H9 (cell line): ENCODE data around the gene ARAP1. TPM values are rescaled to one million over a fixed set of nuclear protein-coding genes. Genes with fewer than 3 reads are reported as not detected.

Source experiments
- DNase-seq: peaks from one replicate; pipeline ENCODE4 v3.0.0-alpha.2; 2017
- H2AFZ ChIP-seq: one replicate; pipeline ENCODE4 v1.6.1; 2013; ENCODE audit warnings: mild to moderate bottlenecking, low read length, control low read depth, moderate library complexity
- H2AK5ac ChIP-seq: 2 replicates; pipeline ENCODE4 v1.6.1; 2013; ENCODE audit warnings: low read length, control low read depth, mixed read lengths; ENCODE audit not compliant: insufficient read length
- H2BK120ac ChIP-seq: one replicate; pipeline ENCODE4 v1.6.1; 2013; ENCODE audit warnings: low read depth, mild to moderate bottlenecking, low read length, control low read depth, inconsistent platforms; ENCODE audit not compliant: poor library complexity, severe bottlenecking
- H2BK12ac ChIP-seq: 2 replicates; pipeline ENCODE4 v1.6.1; 2013; ENCODE audit warnings: low read length, control low read depth, mixed read lengths, low read depth; ENCODE audit not compliant: insufficient read length
- H2BK15ac ChIP-seq: 2 replicates; pipeline ENCODE4 v1.6.1; 2013; ENCODE audit warnings: low read depth, low read length, control low read depth
- H2BK20ac ChIP-seq: one replicate; pipeline ENCODE4 v1.6.1; 2013; ENCODE audit warnings: low read depth, mild to moderate bottlenecking, low read length, control low read depth, inconsistent platforms; ENCODE audit not compliant: poor library complexity, severe bottlenecking
- H2BK5ac ChIP-seq: 2 replicates; pipeline ENCODE4 v1.6.1; 2013; ENCODE audit warnings: low read length, control low read depth, mixed read lengths; ENCODE audit not compliant: insufficient read length
- H3K14ac ChIP-seq: 2 replicates; pipeline ENCODE4 v1.6.1; 2013; ENCODE audit warnings: low read length, control low read depth; ENCODE audit not compliant: insufficient read depth
- H3K18ac ChIP-seq: 2 replicates; pipeline ENCODE4 v1.6.1; 2013; ENCODE audit warnings: low read depth, mild to moderate bottlenecking, mixed read lengths, low read length, control low read depth; ENCODE audit not compliant: insufficient read length
- H3K23ac ChIP-seq: 2 replicates; pipeline ENCODE4 v1.6.1; 2013; ENCODE audit warnings: low read length, control low read depth, mixed read lengths, low read depth; ENCODE audit not compliant: insufficient read length
- H3K23me2 ChIP-seq: 2 replicates; pipeline ENCODE4 v1.6.1; 2013; ENCODE audit warnings: low read depth, mild to moderate bottlenecking, mixed read lengths, low read length, control low read depth; ENCODE audit not compliant: insufficient read length, poor library complexity, severe bottlenecking
- H3K27ac ChIP-seq: 2 replicates; pipeline ENCODE4 v1.5.1; 2013; ENCODE audit warnings: low read length, control low read depth, mixed read lengths, low read depth; ENCODE audit not compliant: insufficient read length
- H3K27me3 ChIP-seq: 2 replicates; pipeline ENCODE4 v1.6.1; 2013; ENCODE audit warnings: low read length, control low read depth, inconsistent platforms; ENCODE audit not compliant: insufficient read depth
- H3K4ac ChIP-seq: 2 replicates; pipeline ENCODE4 v1.6.1; 2013; ENCODE audit warnings: low read depth, mild to moderate bottlenecking, control low read depth, inconsistent platforms, low read length, moderate library complexity
- H3K4me1 ChIP-seq: 2 replicates; pipeline ENCODE4 v1.6.1; 2013; ENCODE audit warnings: low read length, control low read depth, inconsistent platforms; ENCODE audit not compliant: insufficient read depth
- H3K4me2 ChIP-seq: 2 replicates; pipeline ENCODE4 v1.6.1; 2013; ENCODE audit warnings: low read length, control low read depth, mixed read lengths; ENCODE audit not compliant: insufficient read length, insufficient read depth
- H3K56ac ChIP-seq: 2 replicates; pipeline ENCODE4 v1.6.1; 2013; ENCODE audit warnings: low read depth, mild to moderate bottlenecking, mixed read lengths, low read length, control low read depth; ENCODE audit not compliant: insufficient read length
- H3K79me1 ChIP-seq: 2 replicates; pipeline ENCODE4 v1.6.1; 2013; ENCODE audit warnings: low read depth, mild to moderate bottlenecking, moderate library complexity, low read length, control low read depth, inconsistent platforms; ENCODE audit not compliant: insufficient read depth, poor library complexity, severe bottlenecking
- H3K79me2 ChIP-seq: 2 replicates; pipeline ENCODE4 v1.6.1; 2013; ENCODE audit warnings: low read length, control low read depth, inconsistent platforms; ENCODE audit not compliant: insufficient read depth
- H3K9ac ChIP-seq: 2 replicates; pipeline ENCODE4 v1.6.1; 2013; ENCODE audit warnings: low read length, control low read depth, mixed read lengths; ENCODE audit not compliant: insufficient read length; ENCODE audit errors: extremely low read depth
- H3K9me3 ChIP-seq: one replicate; pipeline ENCODE4 v1.6.1; 2013; ENCODE audit warnings: low read depth, low read length, inconsistent platforms; ENCODE audit not compliant: control insufficient read depth
- H3T11ph ChIP-seq: one replicate; pipeline ENCODE4 v1.6.1; 2013; ENCODE audit warnings: mild to moderate bottlenecking, low read length, control low read depth, inconsistent platforms
- H4K20me1 ChIP-seq: one replicate; pipeline ENCODE4 v1.6.1; 2013; ENCODE audit not compliant: control insufficient read depth, insufficient read length, insufficient read depth
- H4K5ac ChIP-seq: 2 replicates; pipeline ENCODE4 v1.6.1; 2013; ENCODE audit warnings: low read depth, mild to moderate bottlenecking, mixed read lengths, low read length, control low read depth; ENCODE audit not compliant: insufficient read length
- H4K8ac ChIP-seq: replicated peaks from 2 replicates; pipeline ENCODE4 v1.6.1; 2013; ENCODE audit warnings: low read length, control low read depth, mixed read lengths, low read depth; ENCODE audit not compliant: insufficient read length
- H4K91ac ChIP-seq: 2 replicates; pipeline ENCODE4 v1.6.1; 2013; ENCODE audit warnings: low read depth, mild to moderate bottlenecking, moderate library complexity, mixed read lengths, low read length, control low read depth; ENCODE audit not compliant: insufficient read length
- H3K27ac Mint-ChIP-seq, 3 experiments: 2 replicates in 2 of 3; 3 replicates in 1 of 3; pipeline ENCODE4 v1.8.0; 2020 to 2021; ENCODE audit warnings: mixed read lengths in 3 of 3, mild to moderate bottlenecking in 1 of 3, moderate library complexity in 1 of 3
- H3K27me3 Mint-ChIP-seq: 2 replicates; pipeline ENCODE4 v1.8.0; 2021; ENCODE audit warnings: low read depth, mild to moderate bottlenecking, moderate library complexity, mixed read lengths
- H3K36me3 Mint-ChIP-seq, 3 experiments: 2 replicates in 2 of 3; 3 replicates in 1 of 3; pipeline ENCODE4 v1.8.0; 2020 to 2021; ENCODE audit warnings: low read depth in 3 of 3, mixed read lengths in 3 of 3; ENCODE audit not compliant: insufficient read depth in 1 of 3
- H3K4me1 Mint-ChIP-seq, 2 experiments: 2 replicates each; pipeline ENCODE4 v1.8.0; 2020; ENCODE audit warnings: mixed read lengths in 2 of 2
- H3K4me3 Mint-ChIP-seq, 2 experiments: 2 replicates in 1 of 2; 3 replicates in 1 of 2; pipeline ENCODE4 v1.8.0; 2020 to 2021; ENCODE audit warnings: mild to moderate bottlenecking in 2 of 2, mixed read lengths in 2 of 2, moderate library complexity in 1 of 2
- H3K9me3 Mint-ChIP-seq, 2 experiments: 2 replicates in 1 of 2; 3 replicates in 1 of 2; pipeline ENCODE4 v1.8.0; 2020; ENCODE audit warnings: mild to moderate bottlenecking in 2 of 2, mixed read lengths in 2 of 2, moderate library complexity in 1 of 2
- CTCF ChIP-seq: fragments of 200-600 bp; sonication (generic); conservative IDR thresholded peaks from 3 replicates; pipeline ENCODE4 v1.8.0; 2021; ENCODE audit warnings: antibody characterized with exemption, mild to moderate bottlenecking
- WGBS: extraction: QIAGEN DNeasy Blood & Tissue Kit; methylation state at CpG from one replicate; pipeline ENCODE4 v1.1.7; 2013; ENCODE audit warnings: missing lambda C conversion rate, low lambda C conversion rate, mixed read lengths; ENCODE audit not compliant: insufficient read length; ENCODE audit errors: extremely low coverage; 5-methylcytosine and 5-hydroxymethylcytosine counted together
- total RNA-seq: library from RNA; stranded (reverse); gene quantifications from 2 replicates; pipeline ENCODE4 v1.2.1, GENCODE V29; 2021

The ARAP1 gene
- total RNA-seq, 1 experiment from 2014 or later = 59.4 TPM

DNA sequence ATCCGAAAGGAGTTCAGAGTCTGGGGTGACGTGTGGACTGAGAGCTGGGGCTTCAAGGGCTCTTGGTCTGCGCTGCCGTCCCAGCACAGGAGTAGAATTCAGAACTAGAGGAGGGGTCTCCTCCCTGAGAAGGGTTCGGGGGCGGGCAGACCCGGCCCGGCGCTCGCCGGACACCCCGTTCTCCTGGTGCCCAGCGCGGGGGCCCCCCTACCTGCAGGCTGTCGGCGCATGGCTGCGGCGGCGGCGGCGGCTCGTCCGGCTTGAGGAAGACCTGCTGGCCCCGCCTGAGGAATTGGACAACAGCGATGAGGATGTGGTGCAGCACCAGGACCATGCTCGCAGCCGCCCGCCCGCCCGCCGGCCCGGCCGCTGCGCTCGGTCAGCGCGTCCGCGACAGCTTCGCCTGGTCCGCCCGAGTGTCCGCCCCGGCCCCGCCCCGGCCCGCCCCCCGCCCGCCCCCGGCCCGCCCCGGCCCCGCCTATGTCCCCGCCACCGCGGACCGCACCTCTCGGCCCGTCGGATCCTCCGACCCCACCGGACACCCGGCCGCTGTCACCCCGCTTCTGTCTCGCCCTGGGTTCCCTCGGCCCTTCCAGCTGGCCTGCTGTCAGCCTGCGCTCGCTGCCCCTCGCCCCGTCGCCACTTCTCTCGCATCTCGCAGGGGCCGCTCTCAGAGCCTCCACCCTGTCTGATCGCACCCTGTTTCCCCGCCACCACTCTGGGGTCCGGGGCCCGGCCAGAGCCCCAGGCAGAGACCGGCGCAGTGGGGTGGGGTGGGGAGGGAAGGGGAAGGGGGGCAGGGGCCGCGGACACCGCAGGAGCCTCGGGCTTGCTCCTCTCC is 109.9 kb downstream of the ARAP1 start:
- no peak overlapping the region for H2BK20ac ChIP-seq
- Mint-ChIP-seq H3K4me3 (peak overlapping the region; percentile 64 to 78), H3K36me3 (no peaks in the 10 kb centered on the region), H3K4me1 (peaks cover 6% of the 10 kb centered on the region in 2 experiments), H3K9me3 (no peaks in the 10 kb centered on the region), H3K27ac (no peak overlapping the region), H3K27me3 (peaks cover 30% of the 10 kb centered on the region)
- H3K18ac ChIP-seq = no peak overlapping the region
- H4K5ac ChIP-seq = no peak overlapping the region
- H3K4me1 ChIP-seq = no peaks in the 10 kb centered on the region; the same call in 1 of the 2 replicates
- no peaks in the 10 kb centered on the region for H3K79me1 ChIP-seq
- no peak overlapping the region for H4K8ac ChIP-seq
- no peak overlapping the region for H3K14ac ChIP-seq
- no peak overlapping the region for H3K56ac ChIP-seq
- no peak overlapping the region for H4K91ac ChIP-seq
- no peak overlapping the region for H3K27ac ChIP-seq
- no peaks in the 10 kb centered on the region for H4K20me1 ChIP-seq
- peak overlapping the region; percentile 46 for H3K4me2 ChIP-seq
- TF ChIP-seq CTCF = no peak
- no peak overlapping the region for H3K4ac ChIP-seq
- no peak overlapping the region for H2BK5ac ChIP-seq
- H2BK120ac ChIP-seq = no peak overlapping the region
- DNase-seq = peak; percentile 60
- no peak overlapping the region for H3K23ac ChIP-seq
- no peak overlapping the region for H2BK15ac ChIP-seq
- peaks cover 11% of the 10 kb centered on the region for H3K23me2 ChIP-seq
- no peaks in the 10 kb centered on the region for H3K9me3 ChIP-seq
- no peak overlapping the region for H2AFZ ChIP-seq
- no peak overlapping the region for H2AK5ac ChIP-seq
- H3K27me3 ChIP-seq = peaks cover 23% of the 10 kb centered on the region; the same call in 1 of the 2 replicates
- H3K79me2 ChIP-seq = no peaks in the 10 kb centered on the region
- no peak overlapping the region for H3T11ph ChIP-seq
- no peak overlapping the region for H3K9ac ChIP-seq
- H2BK12ac ChIP-seq = no peak overlapping the region
- WGBS = no CpG with 5 or more reads among the region's 85 CpGs
